RPMI7951 (cell line): Measurements from ENCODE around the gene CD1E. TPM values are rescaled to one million over a fixed set of nuclear protein-coding genes. Genes with fewer than 3 reads are reported as not detected.
"Not testable (repeated sequence)": the region's sequence is repeated elsewhere in the genome, so short reads cannot be mapped to it uniquely, and the experiment has no call there.

ENCODE experiments used
- DNase-seq: peaks from one replicate; pipeline ENCODE4 v3.0.0-alpha.2; 2012; ENCODE audit warnings: low read depth
- total RNA-seq: library from RNA; depleted of rRNA; stranded (reverse); fragments of >200 nt; shearing (Covaris generic); gene quantifications from 2 replicates; pipeline ENCODE4 v1.2.3, GENCODE V29; 2014; rRNA removed

The CD1E gene
- total RNA-seq, 1 experiment from 2014 or later: not detected

DNA sequence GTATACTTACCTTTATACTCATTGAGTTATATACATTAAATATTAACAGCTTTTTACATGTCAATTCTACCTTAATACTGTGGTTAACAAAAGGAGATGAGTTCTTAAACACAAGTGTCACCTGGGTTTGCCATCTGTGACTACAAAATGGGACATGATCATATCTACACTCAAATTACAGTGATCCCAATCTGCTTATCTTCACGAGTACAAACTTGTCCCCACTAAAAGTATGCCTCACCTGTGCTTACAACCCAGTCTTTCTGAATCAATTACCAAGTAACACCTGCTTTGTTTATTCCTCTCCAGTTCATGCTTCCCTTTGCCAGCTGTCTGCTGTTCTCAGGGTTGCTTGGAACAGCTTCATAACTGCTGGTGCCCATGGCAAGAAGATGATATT, 8.8 kb downstream of the CD1E start:
- no peak for DNase-seq

DNA sequence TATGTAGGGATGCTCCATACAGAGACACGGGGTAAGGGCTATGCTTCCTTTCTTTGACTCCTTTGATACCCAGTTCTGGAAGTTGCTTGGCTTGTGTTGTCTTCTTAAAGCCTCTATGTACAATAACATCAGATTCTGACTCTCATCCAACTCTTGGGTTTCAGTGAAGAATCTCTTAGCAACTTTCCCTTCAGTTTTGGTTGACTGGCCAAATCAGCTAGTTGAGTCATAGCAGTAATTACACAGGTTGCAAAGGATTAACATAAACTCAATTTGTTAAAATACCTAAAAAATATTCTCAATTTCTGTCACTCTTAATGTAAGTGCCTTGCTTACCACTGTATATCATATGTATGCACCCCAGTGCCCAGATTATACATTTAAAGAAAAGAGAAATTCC, 9.2 kb downstream of the CD1E start:
- DNase-seq: no peak

DNA sequence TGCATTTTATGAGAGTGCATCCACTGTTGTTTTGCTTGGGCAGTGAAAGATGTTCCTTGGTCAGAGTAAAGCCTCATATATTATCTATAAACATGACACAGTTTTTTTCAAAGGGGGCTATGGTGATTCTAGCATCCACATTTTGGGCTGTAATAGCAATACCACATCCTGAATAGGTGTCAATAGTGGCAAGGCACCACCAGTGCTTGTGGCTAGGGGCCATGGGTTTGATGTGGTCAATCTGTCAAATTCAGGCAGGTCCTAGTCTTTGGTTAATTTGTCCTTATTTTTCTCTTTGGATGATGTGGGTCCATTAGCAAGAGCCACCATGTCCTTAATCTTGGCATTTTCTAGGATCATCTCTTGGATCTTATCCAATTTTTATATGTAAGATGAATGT, 13.1 kb downstream of the CD1E start:
- DNase-seq: no peak

DNA sequence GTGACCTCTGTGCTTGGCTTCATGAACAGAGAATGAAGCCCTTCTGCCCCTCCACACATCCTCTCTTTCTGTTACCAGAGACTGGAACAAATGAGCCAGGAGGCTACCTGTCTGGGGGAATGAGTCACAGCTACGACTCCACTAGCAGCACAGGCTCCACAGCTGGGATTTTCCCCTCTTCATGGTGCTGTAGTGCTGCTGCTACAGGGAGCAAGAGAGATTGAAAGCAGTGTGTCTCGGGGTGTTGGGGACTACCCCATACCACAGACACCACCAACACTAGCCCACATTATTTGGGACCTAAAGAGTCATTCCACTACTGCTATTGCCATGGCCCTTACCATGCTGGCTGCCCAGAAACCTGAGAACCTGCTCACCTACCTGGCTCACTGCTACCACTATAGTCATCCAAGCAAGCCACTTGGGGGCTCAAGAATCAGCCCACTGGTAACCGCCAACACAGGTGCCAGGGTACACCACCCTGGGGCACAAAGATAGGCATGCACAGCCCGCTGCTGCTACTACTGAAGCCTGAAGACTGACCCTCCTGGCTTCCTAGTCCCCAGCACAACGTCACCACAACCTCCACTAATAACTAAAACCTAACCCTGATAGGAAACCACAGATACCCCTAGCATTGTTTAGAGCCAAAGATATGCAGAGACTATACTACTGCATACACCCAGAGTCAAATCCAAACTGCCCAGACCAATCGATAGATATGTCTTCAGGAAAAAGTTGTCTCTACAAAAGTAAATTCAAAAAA, 17.7 kb downstream of the CD1E start:
- no peak for DNase-seq

DNA sequence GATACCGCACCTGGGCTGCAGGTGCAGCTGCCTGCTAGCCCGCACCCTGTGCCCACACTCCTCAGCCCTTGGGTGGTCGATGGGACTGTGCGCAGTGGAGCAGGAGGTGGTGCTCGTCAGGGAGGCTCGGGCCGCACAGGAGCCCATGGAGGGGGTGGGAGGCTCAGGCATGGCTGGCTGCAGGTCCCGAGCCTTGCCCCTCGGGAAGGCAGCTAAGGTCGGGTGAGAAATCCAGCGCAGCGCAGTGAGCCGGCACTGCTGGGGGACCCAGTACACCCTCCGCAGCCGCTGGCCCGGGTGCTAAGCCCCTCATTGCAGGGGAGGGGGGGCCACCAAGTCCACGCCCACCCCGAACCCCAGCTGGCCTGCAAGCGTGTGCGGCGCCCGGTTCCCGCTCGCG, 20.4 kb downstream of the CD1E start:
- not testable (repeated sequence) for DNase-seq

DNA sequence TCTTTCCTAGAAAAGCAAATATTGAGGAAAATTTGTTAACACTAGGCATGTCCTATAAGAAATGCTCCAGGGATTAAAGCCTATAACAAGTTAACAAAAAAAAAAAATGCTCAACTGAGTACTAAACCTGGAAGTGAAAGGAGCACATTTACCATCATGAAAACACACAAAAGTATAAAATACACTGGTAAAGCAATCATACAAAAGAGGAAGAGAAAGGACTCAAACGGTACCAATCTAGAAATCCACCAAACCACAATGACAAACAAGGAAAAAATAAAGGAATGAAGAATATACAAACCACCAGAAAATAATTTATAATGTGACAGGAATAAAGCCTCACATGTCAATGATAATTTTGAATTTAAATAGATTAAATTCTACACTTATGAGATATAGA, 21.2 kb downstream of the CD1E start:
- DNase-seq: no peak

DNA sequence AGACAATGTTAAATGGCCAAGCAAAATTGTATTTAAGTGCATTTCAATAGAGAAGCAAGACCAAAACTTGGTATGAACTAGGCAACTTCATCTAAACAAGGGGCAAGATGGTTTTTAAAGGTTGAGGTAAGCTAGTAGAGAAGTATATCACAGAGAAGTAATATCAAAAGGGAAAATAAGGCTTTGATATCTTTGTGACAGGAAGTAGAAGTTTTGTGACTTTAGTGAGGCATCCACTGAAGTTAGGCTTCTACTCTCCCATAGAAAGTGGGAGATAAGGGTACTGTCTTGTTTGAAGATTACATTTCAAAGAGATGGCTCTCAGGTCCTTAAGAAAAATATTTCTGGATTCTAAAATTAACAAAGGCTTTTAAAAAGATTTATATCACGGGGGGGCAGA, 36.6 kb downstream of the CD1E start:
- DNase-seq: no peak

DNA sequence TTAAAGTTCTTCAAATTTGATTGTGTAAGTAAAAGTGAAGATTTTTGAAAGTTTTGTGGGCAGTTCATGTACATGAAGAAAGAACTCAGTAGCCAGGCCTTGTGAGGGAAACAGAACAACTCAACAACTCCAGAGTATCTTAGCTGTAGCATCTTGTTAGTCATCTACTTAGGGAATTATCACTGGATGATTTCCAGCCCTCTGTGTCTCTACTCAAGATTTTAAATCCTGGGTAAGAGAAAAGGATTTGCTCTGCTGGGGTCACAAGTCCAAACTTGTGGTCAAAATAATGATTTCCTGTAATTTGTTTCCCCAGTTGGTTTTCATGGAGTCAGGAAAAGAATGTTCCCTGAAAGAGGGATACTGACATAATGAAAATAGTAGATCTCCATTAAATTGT, 37.4 kb downstream of the CD1E start:
- DNase-seq: no peak

DNA sequence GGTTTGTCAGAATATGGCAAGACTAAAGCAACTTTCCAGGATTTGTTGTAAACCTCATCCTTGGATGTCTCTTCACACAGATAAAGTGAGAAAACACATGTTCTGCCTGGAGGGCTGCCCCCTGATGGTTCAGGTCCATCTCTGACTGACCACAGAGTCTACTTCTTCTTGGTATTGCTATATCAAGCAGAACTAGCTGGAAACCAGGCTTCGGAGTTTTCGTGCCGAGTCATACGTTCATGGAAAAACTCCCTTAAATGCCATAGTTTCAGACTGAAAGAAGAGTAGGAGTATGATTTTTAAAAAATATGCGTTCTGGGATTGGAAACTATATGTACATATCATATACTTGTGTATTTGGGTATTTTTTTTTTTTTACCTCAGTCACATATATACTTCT, 39.8 kb downstream of the CD1E start:
- DNase-seq: no peak

DNA sequence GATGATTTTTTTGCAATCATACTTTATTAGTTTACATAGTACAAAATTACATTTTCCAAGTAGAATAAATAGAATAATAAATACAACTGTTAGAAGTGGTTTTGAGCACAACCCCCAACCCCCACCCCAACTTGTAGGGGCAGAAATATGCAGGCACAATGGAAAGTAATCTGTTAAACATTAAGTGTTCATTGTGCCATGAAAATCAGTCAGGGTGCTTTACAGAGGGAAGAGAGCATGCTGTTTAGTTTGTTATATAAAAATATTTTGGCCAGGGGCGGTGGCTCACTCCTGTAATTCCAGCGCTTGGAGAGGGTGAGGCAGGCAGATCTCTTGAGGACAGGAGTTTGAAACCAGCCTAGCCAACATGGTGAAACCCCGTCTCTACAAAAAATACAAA, 43.0 kb downstream of the CD1E start:
- no peak for DNase-seq

DNA sequence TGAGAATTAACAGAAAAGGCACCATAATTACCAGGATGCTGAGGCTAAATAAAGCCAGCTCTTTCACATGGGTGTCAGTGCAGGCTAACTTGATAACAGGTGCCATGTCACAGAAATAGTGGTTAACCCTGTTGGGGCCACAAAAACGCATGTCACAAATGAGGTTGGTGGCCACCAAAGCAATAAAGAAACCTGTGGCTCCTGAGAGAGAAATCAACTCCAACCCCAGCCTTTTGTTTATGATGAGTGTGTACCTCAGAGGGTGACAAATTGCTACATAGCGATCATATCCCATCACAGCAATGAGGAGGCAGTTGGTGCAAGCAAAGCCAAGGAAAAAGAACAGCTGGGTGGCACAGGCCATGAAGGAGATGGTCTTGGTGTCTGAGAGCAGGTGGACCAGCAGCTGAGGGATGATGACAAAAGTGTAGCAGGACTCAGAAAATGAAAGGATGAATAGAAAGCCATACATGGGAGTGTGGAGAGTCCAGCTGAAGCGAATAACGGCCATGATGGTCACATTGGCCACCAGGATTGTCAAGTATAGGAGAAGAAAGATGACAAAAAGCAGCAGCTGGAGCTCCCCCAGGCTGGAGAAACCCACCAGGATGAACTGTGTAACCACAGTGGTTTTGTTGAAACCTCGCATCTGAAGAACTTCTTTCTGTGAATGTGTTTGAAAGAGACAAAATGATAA, 45.3 kb downstream of the CD1E start, which contains the start of gene OR10T2:
OR10T2 (minus strand) TSS at position 649 of the 697 bp plus-strand sequence; CDS start at position 649, 0 bp downstream.
- DNase-seq: no peak

DNA sequence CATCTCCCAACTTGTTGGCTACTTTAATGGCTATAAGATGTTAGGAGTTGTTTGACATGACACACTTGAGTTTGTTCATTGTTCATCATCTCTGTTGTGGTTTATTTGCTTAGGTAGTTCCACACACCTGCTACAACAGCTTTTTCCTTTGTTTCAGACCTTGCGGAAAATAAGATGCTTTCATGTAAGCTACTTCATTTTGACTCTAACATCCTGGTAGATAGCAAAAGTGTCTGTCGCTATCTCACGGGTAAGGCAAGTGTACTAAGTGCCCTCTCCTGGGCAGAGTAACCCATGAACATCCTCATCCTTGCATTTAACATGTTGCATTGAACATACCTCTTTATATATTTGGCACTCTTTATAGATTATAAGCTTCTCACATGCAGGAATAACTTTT, 47.2 kb downstream of the CD1E start:
- no peak for DNase-seq

DNA sequence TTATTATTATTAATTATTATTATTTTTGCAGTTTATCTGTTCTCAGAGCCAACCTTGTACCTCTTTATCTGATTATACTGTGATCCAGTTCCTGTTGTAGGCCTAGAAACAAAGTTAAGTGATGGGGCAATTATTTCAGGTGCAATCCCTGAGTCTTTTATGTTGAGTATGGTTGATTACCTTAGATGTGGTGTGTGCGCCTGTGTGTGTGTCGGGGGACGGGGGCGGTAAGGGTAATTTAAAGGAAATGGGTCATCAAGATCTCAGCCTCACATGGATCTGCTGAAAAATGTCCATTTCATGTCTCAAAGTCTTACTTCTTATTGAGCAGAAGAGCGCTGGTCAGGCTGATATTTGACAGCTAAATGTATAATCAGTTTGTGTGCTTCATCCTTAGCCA, 53.4 kb downstream of the CD1E start:
- no peak for DNase-seq

Other genes with a start within 250 kb of the CD1E start
- 0.36 and 1.3 TPM in 2 replicates for gene CD1D, start 173.0 kb upstream of the CD1E start, total RNA-seq
- gene CD1A, start 99.5 kb upstream of the CD1E start, total RNA-seq: not detected in 2 replicates
- gene CD1C, start 64.0 kb upstream of the CD1E start, total RNA-seq: not detected in 2 replicates
- gene CD1B, start 22.4 kb upstream of the CD1E start, total RNA-seq: not detected in 2 replicates
- gene OR10T2, start 45.6 kb downstream of the CD1E start, total RNA-seq: not detected in 2 replicates
- gene OR10K2, start 72.3 kb downstream of the CD1E start, total RNA-seq: not detected in 2 replicates
- not detected in 2 replicates for gene OR10K1, start 107.9 kb downstream of the CD1E start, total RNA-seq
- gene OR10R2, start 118.3 kb downstream of the CD1E start, total RNA-seq: not detected in 2 replicates
- not detected in 2 replicates for gene OR6Y1, start 200.5 kb downstream of the CD1E start, total RNA-seq
- not detected in 2 replicates for gene OR6P1, start 216.7 kb downstream of the CD1E start, total RNA-seq
- not detected in 2 replicates for gene OR10X1, start 226.0 kb downstream of the CD1E start, total RNA-seq